ENCODE results near the gene ASTN2. TPM values are rescaled to one million over a fixed set of nuclear protein-coding genes. Genes with fewer than 3 reads are reported as not detected.

ASTN2 gene
- total RNA-seq, 2 donors from 2014 or later, result 2.2 to 5.1 TPM

- Mint-ChIP-seq H3K4me1 (ENCODE audit: low read depth in 2 of 2) (no peaks in the 10 kb centered on the region), H3K27me3 (no peaks in the 10 kb centered on the region), H3K36me3 (no peaks in the 10 kb centered on the region), H3K27ac (no peak overlapping the region), H3K4me3 (no peak overlapping the region), H3K9me3 (peaks cover 9% of the 10 kb centered on the region)
- DNase-seq (ENCODE audit: low spot score), result no peak
- ATAC-seq, result no peak
Observed at GRCh38 chr9:116411506-116411905, 1003.4 kb downstream of the ASTN2 start.

- no peaks in the 10 kb centered on the region for H3K4me1 Mint-ChIP-seq (ENCODE audit: low read depth in 2 of 2)
- H3K9me3 Mint-ChIP-seq, result peaks cover 9% of the 10 kb centered on the region
- no peaks in the 10 kb centered on the region for H3K36me3 Mint-ChIP-seq
- no peak for ATAC-seq
- no peak overlapping the region for H3K4me3 Mint-ChIP-seq
- no peak for DNase-seq (ENCODE audit: low spot score)
- H3K27me3 Mint-ChIP-seq, result no peaks in the 10 kb centered on the region
- H3K27ac Mint-ChIP-seq, result no peak overlapping the region
Observed at GRCh38 chr9:116409638-116410037, 1005.2 kb downstream of the ASTN2 start.

GRCh38 chr9:116409129-116409528 lies 1005.7 kb downstream of the ASTN2 start:
- ATAC-seq, result no peak

GRCh38 chr9:116406469-116406868 lies 1008.4 kb downstream of the ASTN2 start:
- H3K4me3 Mint-ChIP-seq, result no peak overlapping the region
- H3K4me1 Mint-ChIP-seq (ENCODE audit: low read depth in 2 of 2), result no peaks in the 10 kb centered on the region
- peaks cover 9% of the 10 kb centered on the region for H3K9me3 Mint-ChIP-seq
- no peaks in the 10 kb centered on the region for H3K27me3 Mint-ChIP-seq
- ATAC-seq (no peak), DNase-seq (ENCODE audit: low spot score) (no peak)
- no peaks in the 10 kb centered on the region for H3K36me3 Mint-ChIP-seq
- no peak overlapping the region for H3K27ac Mint-ChIP-seq

More at GRCh38 chr9:116409129-116409528, 1005.7 kb downstream of the ASTN2 start:
- Mint-ChIP-seq H3K4me1 (ENCODE audit: low read depth in 2 of 2) (no peaks in the 10 kb centered on the region), H3K36me3 (no peaks in the 10 kb centered on the region), H3K27me3 (no peaks in the 10 kb centered on the region), H3K4me3 (no peak overlapping the region), H3K27ac (no peak overlapping the region), H3K9me3 (peaks cover 9% of the 10 kb centered on the region)
- no peak for DNase-seq (ENCODE audit: low spot score)

GRCh38 chr9:116405321-116405720 lies 1009.5 kb downstream of the ASTN2 start:
- no peak for DNase-seq (ENCODE audit: low spot score)
- peaks cover 9% of the 10 kb centered on the region for H3K9me3 Mint-ChIP-seq
- no peak for ATAC-seq
- H3K4me1 Mint-ChIP-seq (ENCODE audit: low read depth in 2 of 2), result no peaks in the 10 kb centered on the region
- no peaks in the 10 kb centered on the region for H3K36me3 Mint-ChIP-seq
- H3K27me3 Mint-ChIP-seq, result no peaks in the 10 kb centered on the region
- no peak overlapping the region for H3K27ac Mint-ChIP-seq
- H3K4me3 Mint-ChIP-seq, result no peak overlapping the region

- H3K9me3 Mint-ChIP-seq, result peaks cover 11% of the 10 kb centered on the region
- H3K27ac Mint-ChIP-seq, result no peak overlapping the region
- DNase-seq (ENCODE audit: low spot score) (no peak), ATAC-seq (no peak)
- H3K27me3 Mint-ChIP-seq, result no peaks in the 10 kb centered on the region
- H3K36me3 Mint-ChIP-seq, result no peaks in the 10 kb centered on the region
- H3K4me3 Mint-ChIP-seq, result no peak overlapping the region
- H3K4me1 Mint-ChIP-seq (ENCODE audit: low read depth in 2 of 2), result peaks cover 0 to 6% of the 10 kb centered on the region in 2 donors
Observed at GRCh38 chr9:116404228-116404627, 1010.6 kb downstream of the ASTN2 start.

- Mint-ChIP-seq H3K4me1 (ENCODE audit: low read depth in 2 of 2) (peaks cover 0 to 6% of the 10 kb centered on the region in 2 donors), H3K9me3 (peaks cover 10% of the 10 kb centered on the region), H3K27me3 (no peaks in the 10 kb centered on the region), H3K4me3 (no peak overlapping the region), H3K27ac (no peak overlapping the region), H3K36me3 (no peaks in the 10 kb centered on the region)
- DNase-seq (ENCODE audit: low spot score), result no peak
- ATAC-seq, result no peak
Observed at GRCh38 chr9:116403171-116403570, 1011.7 kb downstream of the ASTN2 start.

GRCh38 chr9:116395699-116396037 lies 1019.2 kb downstream of the ASTN2 start:
- Mint-ChIP-seq H3K36me3 (no peaks in the 10 kb centered on the region), H3K4me1 (ENCODE audit: low read depth in 2 of 2) (peaks cover 0 to 6% of the 10 kb centered on the region in 2 donors), H3K4me3 (no peak overlapping the region), H3K9me3 (peaks cover 18% of the 10 kb centered on the region), H3K27ac (no peak overlapping the region), H3K27me3 (no peaks in the 10 kb centered on the region)
- ATAC-seq, result no peak
- no peak for DNase-seq (ENCODE audit: low spot score)

- Mint-ChIP-seq H3K4me1 (ENCODE audit: low read depth in 2 of 2) (peaks cover 0 to 6% of the 10 kb centered on the region in 2 donors), H3K4me3 (no peak overlapping the region), H3K27me3 (no peaks in the 10 kb centered on the region), H3K27ac (no peak overlapping the region), H3K9me3 (peaks cover 20% of the 10 kb centered on the region), H3K36me3 (no peaks in the 10 kb centered on the region)
- ATAC-seq (no peak), DNase-seq (ENCODE audit: low spot score) (no peak)
Observed at GRCh38 chr9:116394894-116395698, 1019.8 kb downstream of the ASTN2 start.

GRCh38 chr9:116394070-116394469 lies 1020.8 kb downstream of the ASTN2 start:
- Mint-ChIP-seq H3K27ac (no peak overlapping the region), H3K4me1 (ENCODE audit: low read depth in 2 of 2) (no peaks in the 10 kb centered on the region), H3K9me3 (peaks cover 18% of the 10 kb centered on the region), H3K27me3 (no peaks in the 10 kb centered on the region), H3K36me3 (no peaks in the 10 kb centered on the region), H3K4me3 (no peak overlapping the region)
- ATAC-seq, result no peak
- DNase-seq (ENCODE audit: low spot score), result no peak

- Mint-ChIP-seq H3K4me3 (no peak overlapping the region), H3K36me3 (no peaks in the 10 kb centered on the region), H3K27me3 (no peaks in the 10 kb centered on the region), H3K27ac (no peak overlapping the region), H3K9me3 (peaks cover 18% of the 10 kb centered on the region), H3K4me1 (ENCODE audit: low read depth in 2 of 2) (no peaks in the 10 kb centered on the region)
- DNase-seq (ENCODE audit: low spot score) (no peak), ATAC-seq (no peak)
Observed at GRCh38 chr9:116393198-116393597, 1021.7 kb downstream of the ASTN2 start.

- Mint-ChIP-seq H3K27me3 (no peaks in the 10 kb centered on the region), H3K4me3 (no peak overlapping the region), H3K9me3 (peaks cover 15% of the 10 kb centered on the region), H3K4me1 (ENCODE audit: low read depth in 2 of 2) (no peaks in the 10 kb centered on the region), H3K27ac (no peak overlapping the region), H3K36me3 (no peaks in the 10 kb centered on the region)
- peak in 1 of 2 donors; percentile 13 for ATAC-seq
- DNase-seq (ENCODE audit: low spot score), result no peak
Observed at GRCh38 chr9:116391306-116391900, 1023.5 kb downstream of the ASTN2 start.

- no peak overlapping the region for H3K4me3 Mint-ChIP-seq
- H3K9me3 Mint-ChIP-seq, result peaks cover 17% of the 10 kb centered on the region
- H3K36me3 Mint-ChIP-seq, result no peaks in the 10 kb centered on the region
- H3K27me3 Mint-ChIP-seq, result no peaks in the 10 kb centered on the region
- DNase-seq (ENCODE audit: low spot score) (no peak), ATAC-seq (no peak)
- no peaks in the 10 kb centered on the region for H3K4me1 Mint-ChIP-seq (ENCODE audit: low read depth in 2 of 2)
- no peak overlapping the region for H3K27ac Mint-ChIP-seq
Observed at GRCh38 chr9:116390303-116391228, 1024.3 kb downstream of the ASTN2 start.
